ENCODE data around the gene P4HB. TPM values are rescaled to one million over a fixed set of nuclear protein-coding genes. Genes with fewer than 3 reads are reported as not detected.

P4HB gene
- total and polyA plus RNA-seq, 12 donors: 546 to 2,717 (median 934) TPM

DNA sequence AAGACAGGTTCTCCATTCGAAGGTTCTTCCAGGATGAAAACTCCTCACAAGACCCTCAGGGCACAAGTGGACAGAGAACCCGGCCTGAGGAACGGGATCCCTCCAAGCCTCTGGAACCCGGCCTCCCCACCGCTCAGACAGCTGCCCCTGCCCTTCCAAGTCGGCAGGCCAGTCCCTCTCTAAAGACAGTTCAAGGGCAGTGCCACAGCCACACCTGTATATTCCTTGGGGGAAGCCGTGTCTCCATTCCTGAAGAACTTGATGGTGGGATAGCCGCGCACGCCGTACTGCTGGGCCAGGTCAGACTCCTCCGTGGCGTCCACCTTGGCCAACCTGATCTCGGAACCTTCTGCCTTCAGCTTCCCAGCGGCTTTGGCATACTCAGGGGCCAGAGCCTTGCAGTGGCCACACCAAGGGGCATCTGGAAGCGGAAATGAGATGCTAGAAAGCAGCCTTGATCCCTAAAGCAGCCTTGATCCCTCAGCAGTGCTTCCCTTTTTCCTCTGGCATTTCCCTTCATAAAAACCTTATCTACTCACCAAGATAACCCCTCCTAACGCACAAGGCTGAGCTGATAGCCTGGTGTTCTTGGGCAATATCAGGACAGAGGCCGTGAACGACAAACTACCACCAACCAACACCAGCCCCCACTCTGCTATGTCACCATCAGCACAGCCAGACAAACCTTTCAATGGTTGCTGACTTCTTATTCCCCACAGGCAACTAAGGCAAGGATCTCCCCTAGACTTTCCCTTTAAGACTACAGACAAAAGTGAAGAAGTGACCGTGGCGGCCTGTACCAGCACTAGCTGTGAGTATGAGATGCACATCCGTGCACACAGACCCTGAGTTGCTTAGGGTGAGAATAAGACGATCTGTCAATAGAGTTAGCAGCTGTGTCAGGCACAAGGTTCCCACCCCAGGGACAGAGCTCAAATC, 1.1 kb downstream of the P4HB start:
- Histone ChIP-seq H3K27ac (peak overlapping the region; percentile 75 to 98 (median 93)), H3K27me3 (no peaks in the 10 kb centered on the region), H3K4me1 (replicated peaks in 1 of 2) (peaks cover 24 to 62% of the 10 kb centered on the region in 2 donors), H3K36me3 (replicated peaks in 1 of 2) (peaks cover 0 to 46% of the 10 kb centered on the region in 2 donors), H3K9me3 (replicated peaks in 1 of 3) (no peaks in the 10 kb centered on the region), H3K4me3 (peak overlapping the region; percentile 53 to 98 (median 78))
- 27 to 43% (median 40%) methylated on average over 13 to 23 of the region's 23 CpGs for WGBS, 4 donors
- DNase-seq: peak in 5 of 7 donors; percentile 42 to 82 (median 65)
- peak in 1 of 2 donors; percentile 63 for TF ChIP-seq POLR2A (IDR thresholded peaks at IDR 0.05)
- TF ChIP-seq, protein P1, sequence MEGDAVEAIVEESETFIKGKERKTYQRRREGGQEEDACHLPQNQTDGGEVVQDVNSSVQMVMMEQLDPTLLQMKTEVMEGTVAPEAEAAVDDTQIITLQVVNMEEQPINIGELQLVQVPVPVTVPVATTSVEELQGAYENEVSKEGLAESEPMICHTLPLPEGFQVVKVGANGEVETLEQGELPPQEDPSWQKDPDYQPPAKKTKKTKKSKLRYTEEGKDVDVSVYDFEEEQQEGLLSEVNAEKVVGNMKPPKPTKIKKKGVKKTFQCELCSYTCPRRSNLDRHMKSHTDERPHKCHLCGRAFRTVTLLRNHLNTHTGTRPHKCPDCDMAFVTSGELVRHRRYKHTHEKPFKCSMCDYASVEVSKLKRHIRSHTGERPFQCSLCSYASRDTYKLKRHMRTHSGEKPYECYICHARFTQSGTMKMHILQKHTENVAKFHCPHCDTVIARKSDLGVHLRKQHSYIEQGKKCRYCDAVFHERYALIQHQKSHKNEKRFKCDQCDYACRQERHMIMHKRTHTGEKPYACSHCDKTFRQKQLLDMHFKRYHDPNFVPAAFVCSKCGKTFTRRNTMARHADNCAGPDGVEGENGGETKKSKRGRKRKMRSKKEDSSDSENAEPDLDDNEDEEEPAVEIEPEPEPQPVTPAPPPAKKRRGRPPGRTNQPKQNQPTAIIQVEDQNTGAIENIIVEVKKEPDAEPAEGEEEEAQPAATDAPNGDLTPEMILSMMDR (IDR thresholded peaks at IDR 0.05): no peak
- intact Hi-C loops (cut with DNase I): loop anchor here in 1 of 2 donors (5.0 kb wide), 1 partner anchor 37 kb away; no protein-coding TSS in a partner anchor

DNA sequence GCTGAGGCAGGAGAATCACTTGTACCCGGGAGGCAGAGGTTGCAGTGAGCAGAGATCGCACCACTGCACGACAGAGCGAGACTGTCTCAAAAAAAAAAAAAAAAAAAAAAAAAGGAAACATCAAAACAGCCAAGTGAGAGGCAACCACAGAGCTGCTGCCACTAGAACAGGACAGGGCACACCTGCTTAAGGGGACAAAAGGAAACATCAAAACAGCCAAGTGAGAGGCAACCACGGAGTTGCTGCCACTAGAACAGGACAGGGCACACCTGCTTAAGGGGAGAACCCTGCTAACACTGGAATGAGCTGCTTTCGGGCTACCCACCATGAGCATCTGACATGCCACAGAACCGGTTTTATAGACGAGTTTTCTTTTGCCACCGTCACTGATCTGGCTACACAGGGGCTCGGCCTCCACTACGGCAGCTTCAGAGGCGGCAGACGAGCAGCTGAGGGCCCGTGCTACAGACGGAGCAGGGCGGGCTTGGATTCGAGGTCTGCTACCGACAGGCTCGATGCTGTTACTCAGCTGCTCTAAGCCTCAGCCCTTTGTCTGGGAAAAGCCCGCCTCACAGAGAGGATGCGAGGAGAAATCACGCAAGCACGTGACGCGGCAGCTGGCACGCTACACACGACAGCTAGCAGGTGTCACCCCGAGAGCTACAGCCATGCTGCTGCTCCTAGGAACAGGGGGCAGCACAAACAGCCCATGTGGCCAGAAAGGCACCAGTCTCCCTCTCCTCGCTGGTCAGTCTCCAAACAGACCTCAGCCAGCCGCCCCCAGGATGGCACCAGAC, 2.0 kb downstream of the P4HB start:
- Histone ChIP-seq H3K9me3 (replicated peaks in 1 of 3) (no peaks in the 10 kb centered on the region), H3K36me3 (replicated peaks in 1 of 2) (peaks cover 0 to 54% of the 10 kb centered on the region in 2 donors), H3K27ac (peak overlapping the region in 4 of 5 donors; percentile 93 to 98 (median 94)), H3K4me3 (peak overlapping the region in 1 of 4 donors; percentile 83), H3K4me1 (replicated peaks in 1 of 2) (peaks cover 24 to 62% of the 10 kb centered on the region in 2 donors), H3K27me3 (no peaks in the 10 kb centered on the region)
- WGBS, 4 donors: 68 to 77% (median 69%) methylated on average over 19 to 30 of the region's 30 CpGs
- no peak for TF ChIP-seq POLR2A (IDR thresholded peaks at IDR 0.05)
- TF ChIP-seq, protein P1 (IDR thresholded peaks at IDR 0.05): no peak
- peak in 4 of 7 donors; percentile 40 to 64 (median 54) for DNase-seq
- intact Hi-C loops (cut with DNase I): loop anchor here in 1 of 2 donors (5.0 kb wide), 1 partner anchor 36 kb away; no protein-coding TSS in a partner anchor

DNA sequence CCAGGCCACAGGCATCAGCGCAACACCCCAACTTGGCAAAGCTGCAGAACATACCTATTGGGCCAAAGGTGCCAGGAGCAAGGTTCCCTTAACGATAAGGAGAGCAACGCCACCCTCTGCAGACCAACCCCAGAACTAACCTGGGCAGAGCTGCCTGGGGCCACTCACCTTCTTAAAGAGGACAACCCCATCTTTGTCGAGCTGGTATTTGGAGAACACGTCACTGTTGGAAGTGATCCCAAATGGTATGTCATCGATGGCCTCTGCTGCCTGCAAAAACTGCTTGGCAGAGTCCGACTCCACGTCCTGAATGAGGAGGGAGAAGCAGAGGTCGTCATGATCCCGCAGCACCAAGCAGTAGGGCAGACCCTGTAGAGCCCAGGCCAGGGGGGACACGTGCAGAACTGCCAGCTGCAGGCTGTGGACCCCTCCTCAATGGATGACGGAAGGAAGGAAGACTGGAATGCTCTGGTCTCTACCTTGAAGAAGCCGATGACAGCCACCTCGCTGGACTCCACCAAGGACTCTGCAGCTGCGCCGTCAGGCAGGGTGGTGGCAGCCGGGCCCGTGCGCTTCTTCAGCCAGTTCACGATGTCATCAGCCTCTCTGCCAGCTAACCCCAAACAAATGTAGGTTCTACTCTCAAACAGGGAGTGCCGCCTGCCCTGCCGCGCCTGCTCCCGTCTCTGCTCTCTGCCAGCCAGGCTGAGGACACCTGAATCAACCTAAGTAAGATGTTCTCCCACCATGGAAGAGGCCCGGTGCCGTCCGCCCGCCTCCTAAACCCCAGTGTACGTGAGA, 5.2 kb downstream of the P4HB start:
- Histone ChIP-seq H3K4me3 (no peak overlapping the region), H3K27me3 (no peaks in the 10 kb centered on the region), H3K4me1 (replicated peaks in 1 of 2) (peaks cover 16 to 46% of the 10 kb centered on the region in 2 donors), H3K27ac (peak overlapping the region; percentile 4 to 61 (median 40)), H3K36me3 (replicated peaks in 1 of 2) (peaks cover 0 to 83% of the 10 kb centered on the region in 2 donors), H3K9me3 (replicated peaks in 1 of 3) (no peaks in the 10 kb centered on the region)
- DNase-seq: peak in 5 of 7 donors; percentile 64 to 69 (median 67)
- intact Hi-C loops (cut with DNase I): loop anchor here in 1 of 2 donors (5.0 kb wide), 1 partner anchor 33 kb away; no protein-coding TSS in a partner anchor
- 55 to 65% (median 58%) methylated on average over 14 to 29 of the region's 29 CpGs for WGBS, 4 donors
- TF ChIP-seq POLR2A (IDR thresholded peaks at IDR 0.05): no peak
- TF ChIP-seq, protein P1 (IDR thresholded peaks at IDR 0.05): no peak
